ENCODE results near the gene IPCEF1. TPM values are rescaled to one million over a fixed set of nuclear protein-coding genes. Genes with fewer than 3 reads are reported as not detected.

Gene IPCEF1
- polyA plus RNA-seq, 1 donor (not counting 4 experiments of a cell fraction or from before 2014, with no cell fraction given) = 0.21 TPM

DNA sequence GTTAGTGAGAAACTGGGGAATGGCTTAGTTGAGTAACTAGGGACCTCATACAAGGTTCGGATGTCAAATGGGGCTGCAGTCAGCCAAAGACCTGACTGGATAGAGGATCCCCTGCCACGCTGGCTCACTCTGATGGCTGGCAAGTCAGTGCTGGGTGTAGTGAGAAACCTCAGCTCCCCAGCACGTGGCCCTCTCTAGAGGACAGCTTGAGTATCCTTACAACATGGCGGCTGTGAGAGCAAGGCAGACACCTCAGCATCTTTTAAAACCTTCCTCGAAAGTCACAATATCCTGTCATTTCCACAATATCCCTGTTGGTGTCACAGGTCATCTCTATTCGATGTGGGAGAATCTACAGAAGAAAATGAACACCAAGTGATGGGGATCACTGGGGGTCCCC, 26.7 kb upstream of the IPCEF1 start:
- H3K4me3 ChIP-seq (ENCODE audit: control insufficient read depth in 2 of 3, extremely low read depth in 1 of 3, insufficient read depth in 2 of 3, low read depth in 1 of 3, low read length in 3 of 3) = no peak overlapping the region
- H4K20me1 ChIP-seq (ENCODE audit: control insufficient read depth, extremely low read depth, insufficient read depth, low read length) = no peaks in the 10 kb centered on the region
- no peak for DNase-seq (ENCODE audit: low read depth, low spot score)
- no peak for TF ChIP-seq EZH2 (IDR thresholded peaks at IDR 0.05; ENCODE audit: low read length)
- TF ChIP-seq, protein P1, sequence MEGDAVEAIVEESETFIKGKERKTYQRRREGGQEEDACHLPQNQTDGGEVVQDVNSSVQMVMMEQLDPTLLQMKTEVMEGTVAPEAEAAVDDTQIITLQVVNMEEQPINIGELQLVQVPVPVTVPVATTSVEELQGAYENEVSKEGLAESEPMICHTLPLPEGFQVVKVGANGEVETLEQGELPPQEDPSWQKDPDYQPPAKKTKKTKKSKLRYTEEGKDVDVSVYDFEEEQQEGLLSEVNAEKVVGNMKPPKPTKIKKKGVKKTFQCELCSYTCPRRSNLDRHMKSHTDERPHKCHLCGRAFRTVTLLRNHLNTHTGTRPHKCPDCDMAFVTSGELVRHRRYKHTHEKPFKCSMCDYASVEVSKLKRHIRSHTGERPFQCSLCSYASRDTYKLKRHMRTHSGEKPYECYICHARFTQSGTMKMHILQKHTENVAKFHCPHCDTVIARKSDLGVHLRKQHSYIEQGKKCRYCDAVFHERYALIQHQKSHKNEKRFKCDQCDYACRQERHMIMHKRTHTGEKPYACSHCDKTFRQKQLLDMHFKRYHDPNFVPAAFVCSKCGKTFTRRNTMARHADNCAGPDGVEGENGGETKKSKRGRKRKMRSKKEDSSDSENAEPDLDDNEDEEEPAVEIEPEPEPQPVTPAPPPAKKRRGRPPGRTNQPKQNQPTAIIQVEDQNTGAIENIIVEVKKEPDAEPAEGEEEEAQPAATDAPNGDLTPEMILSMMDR (optimal IDR thresholded peaks at IDR 0.05 in 1 of 3, IDR thresholded peaks at IDR 0.05 in 1 of 3, conservative IDR thresholded peaks at IDR 0.05 in 1 of 3; ENCODE audit: extremely low read depth in 1 of 3, insufficient read depth in 2 of 3, low read length in 3 of 3) = no peak
- peaks cover 9% of the 10 kb centered on the region for H3K4me1 ChIP-seq (ENCODE audit: control insufficient read depth, extremely low read depth, insufficient read depth, low read length)
- no peaks in the 10 kb centered on the region for H3K79me2 ChIP-seq (ENCODE audit: control insufficient read depth, insufficient read depth, low read length)
- H3K9me1 ChIP-seq (ENCODE audit: control insufficient read depth, extremely low read depth, insufficient read depth, low read length) = no peaks in the 10 kb centered on the region
- H3K9ac ChIP-seq (ENCODE audit: control insufficient read depth, extremely low read depth, insufficient read depth, low read length) = no peak overlapping the region
- no peaks in the 10 kb centered on the region for H3K36me3 ChIP-seq (ENCODE audit: control insufficient read depth in 2 of 2, extremely low read depth in 1 of 2, insufficient read depth in 2 of 2, low read length in 2 of 2)
- no peaks in the 10 kb centered on the region for H3K9me3 ChIP-seq (ENCODE audit: control insufficient read depth, low read depth, low read length)
- no peak overlapping the region for H3K27ac ChIP-seq (ENCODE audit: control insufficient read depth, insufficient read depth, low read length)
- no peaks in the 10 kb centered on the region for H3K27me3 ChIP-seq (ENCODE audit: control insufficient read depth, extremely low read depth, insufficient read depth, low read length)
- H2AFZ ChIP-seq (ENCODE audit: control insufficient read depth, low read length) = no peak overlapping the region
- no peak for FAIRE-seq
- dilution Hi-C loops (cut with MboI; ENCODE audit: extremely low pct_ligation_motif_present, low sequenced_read_pairs) = no loop called here
- H3K4me2 ChIP-seq (ENCODE audit: control insufficient read depth, extremely low read depth, insufficient read depth, low read depth, low read length) = no peak overlapping the region

DNA sequence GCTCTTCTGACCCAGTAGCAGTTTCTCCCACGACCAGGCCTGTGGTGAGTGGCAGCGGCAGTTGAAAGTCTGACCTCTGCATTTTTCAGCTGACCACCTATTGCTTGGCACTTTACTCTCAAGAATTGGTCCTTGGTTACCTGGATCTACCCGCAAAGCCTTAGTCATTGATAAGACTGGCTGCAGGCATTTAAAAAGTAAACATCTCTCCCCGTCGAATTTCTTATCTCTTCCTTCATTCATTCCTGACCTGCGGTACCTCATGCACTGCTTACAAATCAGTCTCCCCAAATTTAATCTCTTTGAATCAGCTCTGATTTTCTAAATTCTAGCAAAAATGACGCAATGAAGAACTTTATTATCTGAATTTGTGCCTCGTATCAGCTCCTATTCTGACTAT, 26.1 kb upstream of the IPCEF1 start:
- dilution Hi-C loops (cut with MboI; ENCODE audit: extremely low pct_ligation_motif_present, low sequenced_read_pairs) = no loop called here
- no peaks in the 10 kb centered on the region for H3K79me2 ChIP-seq (ENCODE audit: control insufficient read depth, insufficient read depth, low read length)
- no peaks in the 10 kb centered on the region for H4K20me1 ChIP-seq (ENCODE audit: control insufficient read depth, extremely low read depth, insufficient read depth, low read length)
- no peaks in the 10 kb centered on the region for H3K36me3 ChIP-seq (ENCODE audit: control insufficient read depth in 2 of 2, extremely low read depth in 1 of 2, insufficient read depth in 2 of 2, low read length in 2 of 2)
- no peak overlapping the region for H3K9ac ChIP-seq (ENCODE audit: control insufficient read depth, extremely low read depth, insufficient read depth, low read length)
- H3K4me1 ChIP-seq (ENCODE audit: control insufficient read depth, extremely low read depth, insufficient read depth, low read length) = peaks cover 6% of the 10 kb centered on the region
- FAIRE-seq = no peak
- no peaks in the 10 kb centered on the region for H3K9me1 ChIP-seq (ENCODE audit: control insufficient read depth, extremely low read depth, insufficient read depth, low read length)
- no peak for DNase-seq (ENCODE audit: low read depth, low spot score)
- H2AFZ ChIP-seq (ENCODE audit: control insufficient read depth, low read length) = no peak overlapping the region
- H3K4me3 ChIP-seq (ENCODE audit: control insufficient read depth in 2 of 3, extremely low read depth in 1 of 3, insufficient read depth in 2 of 3, low read depth in 1 of 3, low read length in 3 of 3) = no peak overlapping the region
- H3K27ac ChIP-seq (ENCODE audit: control insufficient read depth, insufficient read depth, low read length) = no peak overlapping the region
- H3K9me3 ChIP-seq (ENCODE audit: control insufficient read depth, low read depth, low read length) = no peaks in the 10 kb centered on the region
- H3K4me2 ChIP-seq (ENCODE audit: control insufficient read depth, extremely low read depth, insufficient read depth, low read depth, low read length) = no peak overlapping the region
- no peaks in the 10 kb centered on the region for H3K27me3 ChIP-seq (ENCODE audit: control insufficient read depth, extremely low read depth, insufficient read depth, low read length)
- TF ChIP-seq, protein P1 (optimal IDR thresholded peaks at IDR 0.05 in 1 of 3, IDR thresholded peaks at IDR 0.05 in 1 of 3, conservative IDR thresholded peaks at IDR 0.05 in 1 of 3; ENCODE audit: extremely low read depth in 1 of 3, insufficient read depth in 2 of 3, low read length in 3 of 3) = no peak
- TF ChIP-seq EZH2 (IDR thresholded peaks at IDR 0.05; ENCODE audit: low read length) = no peak

Measured in keratinocyte (primary cell).